ENCODE measurements around the gene BCAS1.

The BCAS1 gene

DNA sequence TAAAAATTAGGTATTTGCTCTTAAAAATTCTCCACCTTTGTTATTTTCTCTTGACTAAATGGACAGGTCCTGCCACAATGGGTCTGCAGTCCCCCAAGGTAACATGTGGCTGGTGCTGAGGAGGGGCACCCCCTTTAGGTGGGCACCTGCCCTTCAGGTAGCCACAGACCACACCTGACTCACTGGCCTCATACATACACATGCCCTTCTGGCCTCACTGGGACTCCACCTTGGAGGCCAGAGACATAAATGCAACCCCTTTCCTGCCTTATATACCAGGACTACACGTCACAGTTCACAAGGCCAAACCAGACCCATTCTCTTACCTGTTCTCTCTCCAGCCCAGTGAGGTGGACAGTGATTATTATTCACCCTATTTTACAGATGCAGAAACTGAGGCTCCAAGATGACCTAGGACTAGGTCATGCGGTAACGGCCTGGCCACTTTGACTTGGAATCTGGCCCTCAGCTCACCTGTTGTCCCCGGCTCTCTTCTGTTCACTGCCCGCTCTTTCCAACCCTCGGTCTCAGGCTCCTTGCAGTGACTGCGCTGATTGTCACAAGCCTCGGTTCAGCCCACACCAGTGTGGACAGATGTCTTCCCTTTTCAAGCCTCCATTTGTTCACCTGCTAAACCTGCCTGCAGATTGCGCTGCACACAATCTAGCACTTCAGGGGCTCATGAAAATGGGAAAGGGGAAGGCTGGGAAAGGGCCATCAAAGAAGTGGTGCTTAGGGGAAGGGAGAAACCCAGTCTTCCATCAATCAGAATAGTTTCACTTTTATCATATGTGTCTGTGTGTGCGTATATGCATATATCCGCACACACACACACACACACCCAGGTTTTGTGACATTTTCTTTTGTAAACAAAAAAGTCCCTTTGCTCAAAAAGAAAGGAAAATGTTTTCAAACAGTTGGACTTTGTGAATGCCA lies 121.7 kb downstream of the BCAS1 start:
- DNase-seq (ENCODE audit: insufficient read length, low spot score) (no peak), FAIRE-seq (no peak)

DNA sequence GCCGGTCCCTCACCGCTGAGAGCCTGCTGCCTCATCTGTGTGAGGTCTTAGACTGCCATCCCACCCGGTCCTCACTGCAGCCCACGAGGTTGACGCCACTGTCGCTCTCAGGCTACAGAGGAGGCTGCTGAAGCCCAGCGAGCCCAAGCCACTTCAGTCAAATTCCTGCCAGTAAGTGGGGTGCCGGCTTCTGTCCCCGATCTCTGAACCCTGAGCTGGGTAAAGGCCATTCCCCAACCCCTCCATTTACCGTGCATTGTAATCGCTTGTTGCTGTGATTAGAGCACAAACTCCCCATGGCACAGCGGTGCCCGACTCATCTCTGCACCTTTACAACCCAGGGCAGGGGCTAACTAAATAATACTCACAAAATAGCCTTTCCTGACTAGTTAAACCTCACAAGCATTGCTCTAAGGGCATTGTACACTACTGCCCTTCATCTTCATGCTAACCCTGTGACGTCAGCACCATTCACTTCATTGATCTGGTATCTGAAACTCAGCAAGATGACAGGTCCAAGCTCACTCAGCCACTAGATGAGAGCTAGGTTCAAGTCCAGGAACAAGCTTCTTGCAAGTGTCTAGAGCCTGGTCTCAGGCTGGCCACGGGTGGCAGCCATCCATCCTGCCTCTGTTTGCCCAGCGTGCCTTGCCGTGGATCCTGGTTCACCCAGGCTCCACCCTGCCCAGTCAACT lies 122.7 kb downstream of the BCAS1 start:
- FAIRE-seq = no peak
- DNase-seq (ENCODE audit: insufficient read length, low spot score) = no peak

DNA sequence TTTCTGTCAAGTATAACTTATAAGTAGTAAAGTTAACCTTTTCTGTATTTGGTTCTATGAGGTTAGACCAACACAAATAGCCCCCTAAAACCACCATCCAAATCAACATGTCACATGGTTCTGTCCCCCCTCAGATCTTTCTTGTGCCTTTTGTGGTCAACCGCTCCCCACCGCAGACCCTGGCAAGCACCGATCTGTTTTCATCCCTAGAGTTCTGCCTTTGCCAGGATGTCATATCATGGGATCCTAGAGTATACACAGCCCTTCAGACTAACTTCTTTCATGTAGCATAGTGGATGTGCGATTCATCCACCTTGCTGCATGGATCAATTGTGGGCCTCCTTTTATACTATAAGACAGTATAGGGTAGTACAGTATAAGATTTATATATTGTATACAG lies 124.3 kb downstream of the BCAS1 start:
- FAIRE-seq = no peak
- DNase-seq (ENCODE audit: insufficient read length, low spot score) = no peak

DNA sequence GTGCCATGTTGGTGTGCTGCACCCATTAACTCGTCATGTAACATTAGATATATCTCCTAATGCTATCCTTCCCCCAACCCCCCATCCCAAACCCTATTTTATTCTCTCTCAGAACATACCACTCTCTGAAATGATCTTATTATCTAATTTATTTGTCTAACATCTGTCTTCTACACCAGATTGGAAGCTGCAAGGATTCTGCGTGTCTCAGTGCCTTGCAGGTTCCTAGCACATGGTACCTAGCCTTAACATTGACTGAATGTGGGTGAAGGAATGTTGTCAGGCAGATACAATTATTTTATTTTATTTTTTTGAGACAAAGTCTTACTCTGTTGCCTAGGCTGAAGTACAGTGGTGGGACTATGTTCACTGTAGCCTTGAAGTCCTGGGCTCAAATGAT lies 124.9 kb downstream of the BCAS1 start:
- DNase-seq (ENCODE audit: insufficient read length, low spot score) = no peak
- no peak for FAIRE-seq

DNA sequence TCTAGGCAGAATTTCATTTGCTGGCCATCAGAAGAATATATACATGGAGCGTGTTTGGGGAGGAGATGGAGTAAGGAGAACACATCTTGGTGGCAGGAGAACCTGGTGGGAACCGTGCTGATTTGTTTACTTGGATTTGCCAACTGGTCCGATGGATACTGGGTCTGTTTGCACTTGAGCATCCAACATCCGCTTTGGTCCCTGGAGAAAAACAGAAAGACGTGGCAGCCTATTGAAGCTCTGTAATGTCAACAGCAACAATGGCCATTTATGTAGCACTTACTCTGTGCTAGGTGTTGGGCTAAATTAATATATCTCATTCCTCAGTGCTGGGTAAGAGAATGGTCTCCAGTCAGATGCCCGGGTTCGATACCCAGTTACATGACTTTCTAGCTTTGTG lies 125.6 kb downstream of the BCAS1 start:
- no peak for FAIRE-seq
- DNase-seq (ENCODE audit: insufficient read length, low spot score) = no peak

DNA sequence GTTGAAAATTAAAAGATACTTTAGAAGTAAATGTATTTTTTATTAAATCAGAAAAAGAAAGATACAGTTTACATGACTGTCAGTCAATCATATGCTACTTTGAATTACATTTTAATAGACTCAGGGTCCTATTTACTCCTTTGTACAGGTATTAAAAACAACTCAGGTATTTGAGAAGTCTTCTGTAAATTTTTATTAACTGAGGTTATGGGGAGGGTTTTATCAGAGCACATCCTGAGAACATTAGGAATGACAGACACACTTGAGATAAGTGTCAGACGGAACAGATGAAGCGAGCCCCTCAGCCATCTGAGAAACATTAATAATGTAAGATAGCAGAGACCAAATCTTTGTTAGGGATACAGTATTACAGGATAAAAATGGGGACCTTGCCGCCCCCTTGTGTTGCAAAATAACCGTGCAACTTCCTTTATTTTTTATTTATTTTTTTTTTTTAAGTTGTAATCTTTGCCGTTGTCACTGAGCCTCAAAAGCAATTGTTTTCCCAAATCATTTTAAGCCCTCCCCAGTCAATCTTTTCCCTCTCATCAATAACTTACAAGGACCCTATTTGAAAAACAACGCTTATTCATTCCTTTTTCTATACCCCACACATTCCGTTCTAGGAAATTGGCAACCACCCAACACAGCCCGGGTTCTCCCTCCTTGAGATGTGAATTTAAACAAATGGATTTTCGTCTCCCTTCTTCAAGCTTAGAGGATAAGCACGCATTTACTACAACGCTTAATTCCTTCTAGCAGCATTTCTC lies 126.7 kb downstream of the BCAS1 start:
- DNase-seq (ENCODE audit: insufficient read length, low spot score) (no peak), FAIRE-seq (no peak)

DNA sequence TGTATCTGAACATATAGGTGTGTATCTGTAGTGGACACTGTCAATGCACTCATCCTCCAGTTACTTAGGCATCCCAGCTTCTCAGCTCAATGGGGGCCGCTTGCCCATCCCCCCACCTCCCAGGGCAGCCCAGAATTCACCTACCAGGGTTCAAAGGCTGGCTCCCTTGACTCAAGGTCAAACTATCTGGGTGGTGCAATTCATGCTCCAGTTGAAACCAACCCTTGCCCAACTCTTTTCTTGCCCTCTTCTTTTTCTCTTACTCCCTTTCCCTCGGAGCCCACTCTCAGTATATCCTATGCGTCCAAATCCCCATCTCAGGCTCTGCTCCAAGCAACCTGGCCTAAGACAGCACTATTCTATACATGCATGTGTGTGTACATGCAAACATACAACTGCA lies 127.4 kb downstream of the BCAS1 start:
- FAIRE-seq = no peak

DNA sequence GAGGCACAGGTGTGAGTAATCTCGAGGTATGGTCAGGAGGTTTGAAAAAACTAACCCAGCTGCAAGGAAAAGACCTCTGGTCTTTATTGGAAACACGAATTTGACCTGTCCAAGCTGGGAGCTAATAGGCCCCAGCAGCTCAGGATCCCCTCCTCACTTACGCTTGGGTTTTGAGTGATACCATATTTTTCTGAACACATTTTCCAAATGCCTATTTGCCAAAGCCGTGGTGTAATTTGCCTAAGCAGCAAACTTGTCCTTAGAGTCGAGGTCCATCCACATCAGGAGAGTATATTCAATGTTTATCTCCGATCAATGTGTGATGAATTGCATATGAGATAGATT lies 128.0 kb downstream of the BCAS1 start:
- FAIRE-seq (peak; percentile 48), DNase-seq (ENCODE audit: insufficient read length, low spot score) (no peak)

More for the DNA sequence above, 127.4 kb downstream of the BCAS1 start:
- DNase-seq (ENCODE audit: insufficient read length, low spot score) = no peak

DNA sequence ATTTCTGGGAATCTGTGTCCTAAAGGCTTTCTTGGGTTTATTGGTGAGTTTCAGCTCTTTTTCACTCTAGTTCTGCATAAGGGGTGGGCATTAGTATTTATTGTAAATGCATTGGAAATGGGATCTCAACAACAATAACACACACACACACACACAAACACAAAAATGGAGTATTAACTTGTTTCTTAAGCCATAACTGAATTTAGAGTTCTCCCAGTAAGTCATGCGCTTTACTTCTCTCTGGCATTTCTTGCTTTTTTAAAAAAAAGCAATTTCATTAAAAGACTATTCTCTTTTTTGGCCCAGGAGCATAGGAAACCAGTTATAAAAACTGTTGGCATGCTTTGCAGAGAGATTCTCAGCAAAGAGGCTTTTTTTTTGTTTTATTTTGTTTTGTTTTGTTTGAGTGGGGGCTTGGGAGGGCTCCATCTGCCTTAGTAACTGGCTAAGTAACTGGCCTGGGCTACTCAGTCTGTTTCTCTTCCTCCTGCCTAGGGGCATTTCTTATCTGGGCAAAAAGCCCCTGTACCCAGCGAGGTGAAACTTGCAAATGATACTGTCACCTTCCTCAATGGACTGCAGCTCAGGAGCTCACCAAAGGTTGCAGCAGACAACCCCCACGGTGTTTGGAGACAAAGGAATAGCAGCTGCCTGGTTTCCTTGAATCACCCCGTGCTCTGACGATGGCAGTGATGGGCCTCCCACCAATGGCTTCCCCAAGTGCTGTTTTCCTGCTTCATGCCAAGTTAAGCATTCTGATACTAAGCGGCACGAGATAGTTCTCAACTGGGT lies 128.5 kb downstream of the BCAS1 start:
- FAIRE-seq = peak; percentile 14
- no peak for DNase-seq (ENCODE audit: insufficient read length, low spot score)

DNA sequence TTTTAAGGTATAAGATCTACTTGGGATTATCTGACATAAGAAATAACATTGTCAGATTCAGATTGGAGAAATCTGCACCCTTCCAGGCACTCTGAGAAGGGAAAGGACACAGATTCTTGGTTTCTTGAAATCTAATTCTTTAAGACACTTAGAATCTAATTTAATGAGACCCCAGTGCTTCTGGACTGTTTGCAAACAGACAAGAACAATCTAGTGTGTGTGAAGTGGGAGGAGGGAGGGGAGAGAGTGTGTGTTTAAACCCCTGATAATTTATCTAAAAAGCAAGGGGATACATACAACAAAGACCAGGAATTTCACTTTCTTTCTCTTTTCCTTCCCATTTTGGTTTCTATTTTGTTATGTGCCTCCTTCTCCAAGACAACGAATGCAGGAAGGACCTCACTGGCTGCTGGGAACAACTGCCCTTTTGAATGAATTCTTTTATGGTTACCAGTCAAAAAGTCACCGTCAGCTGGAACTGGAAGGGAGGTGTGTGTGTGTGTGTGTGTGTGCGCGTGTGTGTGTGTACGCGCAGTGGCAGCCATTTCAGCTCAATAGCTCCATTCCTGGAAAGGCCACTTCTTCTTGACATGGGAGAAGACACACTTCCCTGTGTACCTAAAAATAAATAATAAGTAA lies 129.4 kb downstream of the BCAS1 start:
- no peak for FAIRE-seq
- DNase-seq (ENCODE audit: insufficient read length, low spot score) = no peak

DNA sequence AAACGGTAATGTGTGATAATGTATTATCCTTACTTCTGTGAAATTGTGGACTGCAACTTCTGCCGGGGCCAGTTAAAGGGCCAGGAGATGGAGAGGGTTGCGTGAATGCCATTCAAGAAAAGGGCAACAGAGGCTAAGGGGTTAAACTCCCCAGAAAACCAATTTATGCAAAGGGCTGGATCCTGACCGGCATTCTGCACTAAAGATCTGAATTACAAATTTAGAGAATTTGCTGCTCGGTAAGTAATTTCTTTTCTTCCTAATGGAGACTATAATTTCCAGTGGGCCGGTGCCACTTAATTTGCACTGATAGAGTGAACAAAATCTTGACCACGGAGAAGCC lies 130.1 kb downstream of the BCAS1 start:
- FAIRE-seq = no peak
- DNase-seq (ENCODE audit: insufficient read length, low spot score) = no peak

DNA sequence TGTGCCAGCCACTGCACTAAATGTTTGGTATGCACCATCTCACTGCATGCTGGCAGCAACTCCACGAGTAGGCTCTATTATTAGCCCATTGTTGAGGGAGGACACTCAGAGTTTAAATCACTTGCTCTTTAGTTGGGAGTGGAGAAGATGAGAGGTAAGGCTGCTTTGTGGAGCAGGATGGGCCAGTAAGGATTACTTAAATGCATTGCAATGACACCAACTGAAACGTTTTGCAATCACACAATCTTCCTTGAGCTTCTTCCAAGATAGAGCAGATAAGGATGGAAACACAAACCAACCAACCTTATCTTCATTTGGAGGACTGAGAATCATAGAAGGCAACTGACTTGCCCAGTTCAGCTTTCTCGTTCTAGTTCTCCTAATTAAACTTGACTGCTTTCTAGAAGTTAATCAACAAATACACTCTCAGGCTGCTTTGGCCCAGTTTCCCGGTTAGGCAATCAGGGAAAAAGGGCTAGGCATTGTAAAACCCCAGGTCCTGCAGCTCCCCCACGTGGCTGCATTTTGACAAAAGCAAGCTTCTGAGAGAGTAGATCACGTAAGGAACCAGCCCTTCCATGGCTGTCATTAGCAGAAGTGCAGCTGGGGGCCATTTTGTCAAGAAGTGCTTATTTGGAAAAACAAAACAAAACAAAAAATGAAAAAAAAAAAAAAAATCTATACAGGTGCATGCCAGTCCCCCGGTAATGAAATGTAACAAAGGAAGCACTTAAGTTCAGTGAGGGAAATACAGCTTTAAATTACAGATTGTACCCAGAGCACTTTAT lies 130.6 kb downstream of the BCAS1 start:
- DNase-seq (ENCODE audit: insufficient read length, low spot score) = peak; percentile 52
- peak; percentile 78 for FAIRE-seq

DNA sequence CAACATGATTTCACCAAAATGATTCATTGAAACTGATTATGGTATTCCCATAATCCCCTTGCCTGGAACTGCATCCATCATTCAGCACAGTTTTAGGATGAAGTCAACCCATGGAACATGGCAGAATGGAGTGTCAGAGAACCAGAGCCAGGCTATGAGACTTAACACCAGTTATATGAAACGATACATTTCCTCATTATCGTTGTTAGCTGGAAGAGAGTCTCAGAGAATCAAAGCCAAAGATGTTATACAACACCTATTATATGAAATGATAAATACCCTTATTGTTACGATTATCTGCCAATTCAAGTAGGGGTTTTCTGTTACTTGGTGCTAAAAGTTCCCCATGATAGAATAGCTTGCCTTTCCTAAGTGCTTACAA lies 131.2 kb downstream of the BCAS1 start:
- no peak for DNase-seq (ENCODE audit: insufficient read length, low spot score)
- no peak for FAIRE-seq

DNA sequence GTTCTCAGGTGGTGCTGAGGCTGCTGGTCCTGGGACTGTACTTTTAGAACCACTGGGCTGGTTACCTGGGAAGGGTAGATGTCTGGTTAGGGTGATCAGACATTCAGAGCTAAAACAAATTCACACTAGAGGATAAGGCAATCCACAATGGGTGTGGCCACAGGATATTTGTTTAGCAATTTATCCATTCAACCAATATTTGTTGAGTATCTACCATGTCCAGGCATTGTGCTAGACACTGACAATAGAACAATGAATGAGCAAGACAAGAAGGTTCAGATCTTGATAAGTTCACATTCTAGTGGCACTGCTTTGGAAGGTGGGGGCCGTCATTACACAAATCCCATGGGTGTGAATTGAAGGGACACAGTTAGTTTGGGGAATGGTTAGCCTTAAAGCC lies 131.7 kb downstream of the BCAS1 start:
- DNase-seq (ENCODE audit: insufficient read length, low spot score) (no peak), FAIRE-seq (no peak)

DNA sequence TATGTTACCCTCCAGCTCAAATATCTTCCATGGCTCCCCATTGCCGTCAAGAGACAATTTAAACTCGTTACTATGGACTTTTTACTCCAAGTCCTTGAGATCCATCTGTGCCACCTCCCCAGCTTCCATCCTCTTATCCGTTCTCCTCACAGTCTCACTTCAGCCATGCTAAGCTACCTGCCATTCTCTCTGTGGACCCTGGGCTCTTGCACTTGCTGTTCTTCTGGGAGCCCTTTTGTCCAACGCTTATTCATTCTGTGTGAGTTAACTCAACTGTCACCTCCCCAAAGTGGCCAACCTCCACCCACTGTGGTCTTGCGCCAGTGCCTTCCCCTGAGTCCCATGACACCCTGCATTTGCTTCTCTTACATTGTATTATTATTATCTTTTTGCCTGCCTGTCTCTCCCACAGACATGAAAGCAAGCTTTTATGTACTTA lies 132.4 kb downstream of the BCAS1 start:
- no peak for FAIRE-seq
- DNase-seq (ENCODE audit: insufficient read length, low spot score) = no peak

DNA sequence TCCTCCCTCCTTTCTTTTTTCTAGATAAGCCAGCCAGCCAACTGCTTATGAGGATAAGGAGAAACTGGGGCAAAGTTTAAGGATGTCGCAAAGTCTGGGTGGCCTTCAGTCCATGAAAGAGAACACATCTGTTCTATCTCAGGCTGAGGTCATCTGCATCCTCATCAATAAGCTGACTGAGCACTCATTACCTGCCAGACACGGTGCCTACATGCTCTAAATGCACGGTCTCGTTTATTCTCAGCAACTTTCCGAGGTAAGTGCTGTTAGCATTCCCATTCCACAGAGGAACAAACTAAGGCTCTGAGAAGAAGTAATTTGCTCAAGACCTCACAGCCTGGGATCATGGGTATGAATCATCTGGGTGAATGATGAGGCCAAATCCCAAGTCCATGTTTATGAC lies 133.1 kb downstream of the BCAS1 start:
- FAIRE-seq (no peak), DNase-seq (ENCODE audit: insufficient read length, low spot score) (no peak)

DNA sequence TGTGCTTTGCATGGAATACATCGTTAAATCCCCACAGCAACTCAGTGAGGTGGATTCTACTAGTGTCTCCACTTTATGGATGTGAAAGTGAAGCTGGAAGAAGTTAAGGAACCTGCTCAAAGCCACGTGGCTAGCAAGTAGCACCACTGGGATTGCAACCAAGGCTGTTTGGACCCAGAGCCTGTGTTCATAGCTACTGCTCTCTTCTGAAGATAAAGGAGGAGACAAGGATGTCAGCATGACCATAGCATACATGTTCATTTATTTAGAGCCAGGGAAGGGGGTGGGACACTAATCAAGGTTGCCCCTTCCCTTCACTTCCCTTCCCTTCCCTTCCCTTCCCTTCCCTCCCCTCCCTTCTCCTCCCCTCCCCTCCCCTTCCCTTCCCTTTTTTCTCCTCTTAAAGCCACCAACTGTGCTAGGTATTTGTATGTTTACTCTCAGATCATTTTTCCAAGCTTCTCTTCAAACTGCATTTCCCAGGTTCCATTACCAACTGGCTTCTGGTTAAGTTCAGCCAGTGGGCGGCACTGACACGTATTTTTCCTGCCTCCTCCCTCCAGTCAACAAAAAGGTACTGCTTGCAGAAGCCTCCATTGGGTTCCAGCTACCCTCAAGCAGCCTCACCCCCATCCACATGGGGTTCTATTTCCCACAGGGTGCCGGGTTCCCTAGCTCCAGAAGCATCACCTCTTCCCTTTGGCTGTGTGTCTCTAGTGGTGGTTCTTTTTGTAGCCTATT lies 134.9 kb downstream of the BCAS1 start:
- FAIRE-seq (peak; percentile 33), DNase-seq (ENCODE audit: insufficient read length, low spot score) (no peak)

DNA sequence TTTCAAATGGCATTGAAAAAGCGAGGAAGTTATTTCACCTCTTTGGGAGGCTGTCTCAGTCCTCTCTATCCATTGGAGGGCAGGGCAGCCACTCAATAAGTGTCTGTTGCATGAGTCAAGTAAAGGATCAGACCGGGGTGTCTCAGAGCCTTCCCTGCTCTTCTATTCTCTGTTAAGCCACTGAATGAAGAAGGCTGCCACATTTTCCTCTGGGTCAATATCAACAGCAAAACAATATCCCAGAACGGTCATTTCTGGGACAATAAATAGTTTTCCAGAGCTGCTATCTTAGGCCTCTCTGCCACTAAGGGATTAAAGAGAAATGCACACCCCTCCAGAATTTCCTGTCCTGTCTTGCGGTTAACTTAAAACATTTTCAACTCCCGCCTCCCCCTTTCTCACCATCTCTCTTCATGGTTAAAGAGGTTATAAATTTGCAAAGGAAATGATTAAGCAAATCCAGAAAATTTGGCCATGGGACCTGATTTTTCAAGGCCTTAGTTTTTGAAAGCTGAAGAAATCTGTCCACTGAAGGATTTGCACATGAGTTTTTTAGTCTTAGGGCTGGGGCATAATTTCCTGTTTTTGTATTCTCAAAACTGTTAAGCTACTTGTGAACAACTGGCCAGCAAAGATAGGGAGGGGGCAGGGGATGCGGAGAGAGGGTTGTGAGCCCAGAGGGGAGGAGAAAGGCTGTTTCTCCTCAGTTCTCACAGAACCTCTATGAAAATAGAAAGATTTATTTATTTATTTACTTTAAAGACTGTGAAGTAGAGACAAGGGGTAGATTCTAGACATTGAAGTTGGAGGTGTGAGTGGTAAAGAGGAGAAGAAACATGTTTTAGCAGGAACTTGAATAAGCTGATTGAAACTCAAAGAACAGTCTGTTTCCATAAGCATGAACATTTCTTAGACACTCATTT lies 135.7 kb downstream of the BCAS1 start:
- DNase-seq (ENCODE audit: insufficient read length, low spot score) = no peak
- FAIRE-seq = peak; percentile 83

Data from GM19239 (cell line).